Transverse colon (tissue), 4 donors: ENCODE data around the gene KRTAP5-11.

ENCODE experiments used
- CTCF ChIP-seq, 5 experiments: fragments of 200-600 bp in 3 of 5; fragments of 450-650 bp in 2 of 5; sonication (generic) in 3 of 5; IDR thresholded peaks; 1 replicate in 2 of 5; 2 replicates in 3 of 5; pipeline ENCODE4 v1.5.1; 2016 to 2017; ENCODE audit warnings: antibody characterized with exemption in 5 of 5, inconsistent platforms in 3 of 5, mild to moderate bottlenecking in 2 of 5, moderate library complexity in 1 of 5
- EP300 ChIP-seq: sonication (generic); formaldehyde crosslinking; IDR thresholded peaks from one replicate; pipeline ENCODE4 v1.6.1; 2017; ENCODE audit warnings: antibody characterized with exemption, low read depth
- POLR2A ChIP-seq: fragments of 450-650 bp; IDR thresholded peaks from one replicate; pipeline ENCODE4 v1.6.1; 2016; ENCODE audit warnings: antibody characterized with exemption, mild to moderate bottlenecking, moderate library complexity
- POLR2AphosphoS5 ChIP-seq, 3 donors: sonication (generic); formaldehyde crosslinking; IDR thresholded peaks; one replicate each; pipeline ENCODE4 v1.6.1; 2016; ENCODE audit warnings: antibody characterized with exemption in 3 of 3

- TF ChIP-seq CTCF (IDR thresholded peaks at IDR 0.05) (no peak), POLR2AphosphoS5 (IDR thresholded peaks at IDR 0.05) (no peak), POLR2A (no peak), EP300 (no peak)
These were observed 6.8 kb downstream of the KRTAP5-11 start for GRCh38 chr11:71575723-71576424.
